CD4-positive, alpha-beta T cell treated with Interleukin-6 at 100 ng/mL for 8 hours (primary cell): Measurements from ENCODE around the gene SNX13.

ENCODE experiments used
- DNase-seq: peaks from one replicate; pipeline ENCODE4 v3.0.0-alpha.2; 2020; ENCODE audit warnings: mixed read lengths, low spot score

SNX13 gene

DNA sequence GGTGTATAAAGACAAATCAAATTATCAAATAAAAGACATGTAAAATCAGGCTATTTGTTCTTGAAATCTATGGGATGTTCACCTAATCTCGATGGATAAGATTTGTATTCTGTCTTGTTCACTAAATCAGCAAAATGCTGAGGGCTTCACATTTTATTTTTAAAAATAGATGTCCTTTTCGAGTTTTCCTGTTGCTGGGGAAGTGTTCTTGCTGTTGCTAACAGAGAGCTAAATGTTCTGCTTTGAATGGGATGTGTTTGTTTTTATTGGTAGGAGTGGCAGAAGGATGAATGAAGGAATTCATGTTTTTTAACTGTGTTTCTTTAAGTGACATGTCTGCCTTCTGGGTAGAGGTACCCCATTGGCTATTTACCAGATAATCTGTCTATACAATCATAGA, 7.3 kb upstream of the SNX13 start:
- no peak for DNase-seq

DNA sequence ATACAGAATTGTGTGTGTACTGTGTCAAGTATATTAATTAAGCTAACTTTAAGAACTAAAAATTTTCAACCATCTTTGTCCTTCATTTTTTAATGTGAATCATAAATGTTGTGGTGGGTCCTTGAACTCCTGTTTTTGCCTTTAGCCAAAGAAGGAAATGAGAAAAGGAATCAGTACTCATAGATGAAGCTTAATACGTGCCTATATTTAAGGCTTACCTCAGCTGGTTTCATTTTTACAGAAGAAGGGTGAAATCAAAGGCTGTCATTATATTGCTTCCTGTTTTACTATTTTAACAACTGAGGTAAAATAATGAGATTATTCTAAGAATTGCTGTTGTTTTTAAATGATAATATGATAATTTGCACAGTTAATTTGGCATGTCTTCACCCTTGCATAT, 6.3 kb upstream of the SNX13 start:
- no peak for DNase-seq

DNA sequence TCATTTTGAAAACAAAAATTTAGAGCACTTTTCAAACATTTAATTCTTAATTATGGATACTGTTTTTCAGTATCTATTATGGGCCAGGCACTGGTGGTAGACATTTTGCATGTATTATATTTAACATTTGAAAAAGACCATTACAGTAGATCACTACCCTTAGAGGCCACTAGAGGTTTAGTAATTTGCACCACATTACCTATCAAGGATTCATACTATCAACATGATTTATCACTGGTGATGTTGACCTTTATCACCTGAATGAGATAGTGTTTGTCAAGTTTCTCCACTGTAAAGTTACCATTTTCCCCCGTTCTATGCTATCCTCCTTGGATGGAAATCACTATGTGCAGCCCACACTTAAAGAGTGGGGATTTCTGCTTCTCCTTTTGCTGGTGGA, 4.4 kb upstream of the SNX13 start:
- no peak for DNase-seq

DNA sequence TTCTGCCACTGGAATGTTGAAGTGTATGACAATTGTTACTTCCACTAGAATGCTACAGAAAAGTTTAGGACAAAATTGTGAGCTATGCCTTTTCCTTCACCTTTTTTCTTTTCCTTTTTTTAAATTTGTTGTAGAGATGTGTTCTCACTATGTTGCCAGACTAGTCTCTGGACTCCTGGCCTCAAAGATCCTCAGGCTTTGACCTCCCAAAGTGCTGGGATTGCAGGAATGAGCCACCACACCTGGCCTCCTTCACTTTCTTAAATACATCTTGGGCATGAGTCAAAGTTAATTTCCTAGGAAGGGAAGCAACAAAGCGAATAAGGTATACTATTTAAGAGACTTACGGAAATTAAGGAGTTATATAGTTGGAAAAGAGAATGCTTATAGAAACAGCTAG, 2.7 kb upstream of the SNX13 start:
- no peak for DNase-seq

DNA sequence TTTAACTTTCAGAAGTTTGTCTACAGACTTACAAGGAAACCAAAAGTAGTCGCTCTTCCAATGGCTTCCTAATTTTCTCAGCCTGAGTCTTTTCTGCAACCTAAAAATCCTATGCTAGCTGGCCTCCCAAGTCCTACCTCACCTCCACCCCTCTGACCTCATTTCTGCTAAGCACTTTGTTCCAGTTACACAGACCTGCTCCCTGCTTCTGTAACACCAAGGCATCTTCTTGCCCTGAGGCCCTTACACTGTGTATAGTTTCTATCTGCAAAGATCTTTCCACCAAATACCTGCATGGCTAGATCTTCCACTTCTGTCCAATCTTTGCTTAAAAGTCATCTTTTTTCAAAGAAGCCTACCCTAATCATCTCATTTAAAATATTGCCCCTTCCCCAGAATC, 1.9 kb upstream of the SNX13 start:
- DNase-seq, result no peak

DNA sequence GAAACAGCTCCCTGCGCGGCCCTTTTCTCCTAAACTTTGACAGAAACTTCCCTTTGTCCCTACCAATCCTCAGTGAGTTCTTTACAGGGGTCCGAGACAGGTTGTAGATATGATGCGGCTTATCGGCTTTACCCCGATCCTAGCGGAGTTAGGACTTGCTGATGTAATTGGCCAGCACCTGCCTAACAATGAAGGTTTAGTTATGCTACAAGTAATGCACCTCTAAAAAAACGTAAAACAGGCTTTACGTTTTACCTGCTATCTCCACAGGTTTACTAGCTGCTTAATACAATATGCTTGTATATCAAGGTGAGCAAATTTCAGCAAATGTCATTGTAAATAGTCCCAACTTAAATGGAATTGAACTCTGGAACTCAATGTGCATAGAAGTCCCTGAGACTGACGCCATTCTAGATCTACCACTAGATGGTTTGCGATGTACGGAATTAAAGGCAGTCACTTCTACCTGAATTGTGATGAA, 697 bp upstream of the SNX13 start:
- DNase-seq, result no peak

DNA sequence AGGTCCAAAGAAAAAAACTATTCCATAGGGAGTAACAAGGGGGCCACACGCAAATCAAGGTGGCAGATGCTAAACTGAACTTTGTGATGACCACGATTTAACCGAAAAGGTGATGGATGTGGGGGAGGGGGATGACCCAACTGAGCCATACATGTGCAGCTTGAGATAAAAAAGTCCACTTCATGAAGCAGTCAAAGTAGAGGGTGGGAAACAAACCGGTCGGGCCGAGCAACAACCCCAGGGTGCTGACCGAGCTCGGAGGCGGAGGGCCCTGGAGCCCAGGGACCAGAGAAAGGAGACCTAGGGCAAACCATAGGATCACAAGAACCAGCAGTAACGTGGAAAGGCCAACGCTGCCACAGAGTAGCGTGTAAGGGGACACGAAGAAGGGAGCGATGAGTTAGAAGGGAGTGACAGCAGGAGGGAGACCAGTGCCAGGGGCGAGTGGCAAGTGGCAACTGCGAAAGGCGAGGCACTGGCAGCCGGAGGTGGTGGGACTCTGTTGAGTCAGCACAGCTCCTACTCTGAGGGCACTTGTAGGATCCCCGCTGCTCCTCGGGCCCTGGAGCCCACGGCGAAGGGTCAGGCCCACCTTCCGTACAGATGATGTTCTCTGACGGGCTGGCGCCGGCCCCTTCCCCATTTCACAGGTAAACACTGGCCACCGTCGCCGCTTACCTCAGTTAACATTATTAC, 540 bp downstream of the SNX13 start:
- peak; percentile 29 for DNase-seq

DNA sequence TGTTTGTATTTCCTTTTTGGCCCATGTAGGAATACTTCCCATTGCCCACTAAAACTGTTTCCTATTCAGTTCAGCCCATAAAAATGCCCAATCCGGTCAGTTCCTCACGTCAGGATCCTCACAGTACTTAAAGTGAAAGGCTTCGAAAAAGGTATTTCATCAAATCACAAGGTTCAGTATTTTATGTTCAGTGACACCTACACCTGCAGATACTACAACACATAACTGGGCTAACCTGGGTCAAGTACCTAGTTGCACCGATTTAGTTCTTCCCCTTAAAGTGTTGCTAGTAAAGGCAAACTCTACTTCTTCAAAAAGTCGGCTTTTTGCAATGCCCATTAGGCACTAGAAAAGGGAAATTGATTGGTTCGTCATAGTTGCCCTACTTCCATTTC, 1.1 kb downstream of the SNX13 start:
- DNase-seq, result no peak

DNA sequence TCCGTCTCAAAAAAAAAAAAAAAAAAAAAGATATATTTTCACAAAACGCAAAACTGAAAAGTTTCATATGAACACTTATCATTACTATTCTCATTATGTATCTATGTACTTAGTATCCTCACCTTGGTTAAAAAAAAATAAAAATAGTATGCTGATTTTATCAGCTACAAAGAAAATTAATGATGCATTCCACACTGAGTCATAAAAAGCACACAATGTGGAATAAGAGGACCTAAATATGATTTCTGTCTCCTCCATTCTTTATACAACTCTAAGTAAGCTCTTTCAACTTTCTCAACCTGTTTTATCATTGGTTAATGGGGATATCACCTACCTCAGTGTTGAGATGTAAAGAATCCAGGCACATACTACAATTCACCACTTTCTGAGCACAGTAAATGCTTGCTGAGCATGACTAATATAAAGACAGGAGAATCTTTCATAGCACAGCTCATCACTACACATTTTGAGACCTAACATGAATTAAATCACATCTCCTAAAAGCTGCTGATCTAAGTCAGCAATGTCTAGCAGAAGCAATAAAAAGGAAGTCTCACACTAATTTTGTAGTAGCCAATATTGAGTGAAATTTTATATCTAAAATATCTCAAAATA, 2.7 kb downstream of the SNX13 start:
- no peak for DNase-seq

DNA sequence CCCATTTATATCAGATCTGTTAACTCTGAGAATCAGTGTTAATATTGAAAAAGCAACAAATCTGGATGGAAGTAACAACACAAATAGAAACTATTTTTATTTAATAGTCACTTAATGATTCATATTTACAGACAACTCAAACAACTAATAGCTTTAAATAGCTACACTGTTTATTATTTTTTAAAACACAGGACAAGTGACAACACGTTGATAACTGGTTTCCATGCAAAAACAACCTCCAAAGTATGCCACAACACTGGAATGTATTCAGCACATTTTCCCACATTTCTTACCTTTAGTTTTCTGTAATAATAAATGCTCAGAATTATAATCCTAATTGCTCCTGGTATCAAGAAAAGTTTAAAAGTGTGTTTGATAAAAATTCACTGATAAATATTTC, 4.0 kb downstream of the SNX13 start:
- no peak for DNase-seq

DNA sequence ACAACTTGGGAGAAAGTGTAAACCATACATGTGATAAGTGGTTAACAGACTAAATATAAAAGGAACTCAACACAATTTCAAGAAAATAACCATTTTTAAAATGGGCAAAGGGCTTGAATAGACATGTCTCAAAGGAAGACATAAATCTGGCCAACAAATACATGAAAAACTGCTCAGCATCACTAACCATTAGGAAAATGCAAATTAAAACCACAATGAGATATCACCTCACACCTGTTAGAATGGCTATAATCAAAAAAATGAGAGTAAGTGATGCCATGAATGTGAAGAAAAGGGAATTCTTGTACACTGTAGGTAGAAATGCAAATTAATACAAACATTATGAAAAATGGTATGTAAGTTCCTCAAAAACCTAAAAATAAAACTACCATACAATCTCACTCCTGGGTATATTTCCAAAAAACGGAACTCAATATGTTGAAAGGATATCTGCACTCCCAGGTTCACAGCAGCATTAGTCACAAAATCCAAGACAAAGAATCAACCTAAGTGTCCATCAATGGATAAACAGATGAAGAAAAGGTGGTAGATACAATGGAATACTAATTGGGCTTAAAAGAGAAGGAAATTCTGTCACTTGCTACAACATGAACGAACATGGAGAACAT, 5.6 kb downstream of the SNX13 start:
- no peak for DNase-seq

DNA sequence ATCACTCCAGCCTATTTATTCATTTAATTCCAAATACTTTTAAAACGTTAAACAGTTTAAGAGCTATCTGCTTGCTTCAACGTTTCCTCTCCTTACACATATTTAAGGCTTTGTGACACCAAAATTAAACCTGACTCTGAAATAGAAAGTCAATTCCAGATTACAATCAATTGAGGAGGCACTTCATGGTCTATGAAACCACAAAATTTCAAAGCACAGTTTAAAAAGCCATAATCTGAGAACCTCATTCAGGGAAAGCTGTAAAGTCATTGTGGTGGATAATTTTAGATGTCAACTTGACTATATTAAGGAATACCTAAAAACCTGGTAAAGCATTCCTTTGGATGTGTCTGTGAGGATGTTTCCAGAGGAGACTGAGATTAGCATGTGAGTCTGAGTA, 6.2 kb downstream of the SNX13 start:
- no peak for DNase-seq

DNA sequence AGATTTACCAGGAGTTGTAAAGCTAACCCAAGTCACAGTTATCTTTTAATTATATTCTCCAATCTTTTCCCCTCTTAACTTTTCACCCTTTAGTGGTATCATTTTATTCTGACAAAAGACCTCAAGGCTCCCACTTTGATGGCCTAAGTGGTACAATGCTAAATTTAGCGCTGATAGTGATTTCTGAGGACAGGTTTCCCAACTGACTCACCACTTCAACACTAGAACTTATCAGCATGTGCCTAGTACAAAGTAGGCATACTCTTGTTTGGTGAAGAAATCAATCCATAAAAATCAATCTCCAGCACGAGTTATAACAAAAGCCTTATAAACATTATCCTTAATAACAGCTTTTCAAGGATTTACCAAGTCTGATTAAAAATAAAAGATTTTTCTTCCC, 7.5 kb downstream of the SNX13 start:
- no peak for DNase-seq

DNA sequence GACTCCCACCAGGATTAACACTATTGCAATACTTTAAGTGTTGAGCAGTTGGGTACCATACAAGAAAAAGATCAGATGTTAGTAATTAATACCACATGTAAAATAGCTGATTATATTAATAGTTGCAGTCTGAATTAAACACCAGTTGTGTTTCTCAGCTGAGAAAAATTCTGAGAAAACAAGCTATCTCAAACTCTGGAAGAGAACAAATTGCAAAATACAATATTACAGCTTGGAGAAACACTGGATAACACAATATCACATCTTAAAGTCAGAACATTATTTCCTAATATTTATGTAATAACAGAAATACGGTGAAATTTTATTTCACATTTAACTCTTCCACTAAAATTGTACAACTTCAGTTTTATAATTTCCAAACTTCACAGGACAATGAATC, 9.2 kb downstream of the SNX13 start:
- DNase-seq, result no peak

DNA sequence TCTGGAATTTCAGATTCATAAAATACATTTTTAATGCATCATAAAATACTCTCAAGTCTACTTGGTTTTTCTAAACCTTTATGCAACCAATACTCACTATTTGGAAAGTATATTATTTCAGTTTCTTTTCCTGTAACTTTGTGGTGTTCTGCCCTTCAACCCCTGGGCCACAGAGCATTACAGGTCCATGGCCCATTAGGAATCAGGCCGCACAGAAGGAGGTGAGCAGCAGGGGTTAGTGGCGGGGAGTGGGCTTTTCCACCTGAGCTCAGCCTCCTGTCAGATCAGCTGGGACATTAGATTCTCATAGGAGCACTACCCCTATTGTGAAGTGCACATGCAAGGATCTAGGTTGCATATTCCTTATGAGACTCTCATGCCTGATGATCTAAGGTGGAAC, 9.7 kb downstream of the SNX13 start:
- DNase-seq, result no peak

DNA sequence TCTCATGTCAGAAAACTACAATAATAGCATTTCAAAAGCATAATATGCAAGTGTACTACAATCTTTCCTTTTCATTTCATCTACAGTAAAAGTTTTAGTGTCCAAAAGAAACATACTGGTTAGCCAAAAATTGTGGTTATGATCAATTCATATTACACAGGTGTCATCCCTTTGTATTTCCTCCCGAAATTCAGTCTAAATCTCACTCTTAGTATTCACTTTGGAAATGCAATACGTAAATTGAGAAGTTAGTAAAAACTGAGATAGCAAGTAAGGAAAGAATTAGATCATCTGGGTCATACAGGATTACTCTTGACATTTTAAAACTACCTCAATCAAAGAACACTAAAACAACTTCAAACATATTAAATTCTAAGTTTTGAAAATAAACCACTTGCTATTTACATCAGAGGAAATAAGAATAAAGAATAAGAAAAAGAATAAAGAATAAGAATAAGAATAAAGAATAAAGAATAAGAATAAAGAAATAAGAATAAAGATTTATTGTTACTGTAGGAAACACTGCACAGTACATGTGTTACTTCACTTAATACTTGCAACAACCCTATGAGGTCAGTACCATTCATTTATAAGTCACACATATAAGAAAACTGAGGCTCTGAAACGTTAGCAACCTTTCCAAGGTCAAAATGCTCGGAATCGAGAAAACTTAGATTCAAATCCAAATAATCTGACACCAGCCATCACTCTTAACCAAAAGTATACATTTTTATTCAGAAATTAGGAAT, 10.5 kb downstream of the SNX13 start:
- DNase-seq, result no peak

DNA sequence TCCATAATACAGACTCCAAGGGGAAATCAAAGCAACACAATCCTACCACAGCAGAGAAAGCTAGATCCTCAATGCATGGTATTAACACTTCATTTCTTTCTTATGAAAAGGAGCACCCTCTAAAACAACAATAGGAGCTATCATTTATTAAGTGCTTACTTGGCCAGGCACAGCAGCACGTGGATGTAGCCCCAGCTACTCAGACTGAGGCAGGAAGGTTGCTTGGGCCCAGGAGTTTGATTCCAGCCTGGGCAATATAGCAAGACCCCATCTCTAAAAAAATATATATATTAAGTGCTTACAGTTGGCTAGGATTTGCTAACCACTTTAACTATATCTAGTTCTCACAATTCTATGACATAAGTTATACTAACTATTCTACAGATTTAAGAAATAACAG, 12.2 kb downstream of the SNX13 start:
- DNase-seq, result no peak

DNA sequence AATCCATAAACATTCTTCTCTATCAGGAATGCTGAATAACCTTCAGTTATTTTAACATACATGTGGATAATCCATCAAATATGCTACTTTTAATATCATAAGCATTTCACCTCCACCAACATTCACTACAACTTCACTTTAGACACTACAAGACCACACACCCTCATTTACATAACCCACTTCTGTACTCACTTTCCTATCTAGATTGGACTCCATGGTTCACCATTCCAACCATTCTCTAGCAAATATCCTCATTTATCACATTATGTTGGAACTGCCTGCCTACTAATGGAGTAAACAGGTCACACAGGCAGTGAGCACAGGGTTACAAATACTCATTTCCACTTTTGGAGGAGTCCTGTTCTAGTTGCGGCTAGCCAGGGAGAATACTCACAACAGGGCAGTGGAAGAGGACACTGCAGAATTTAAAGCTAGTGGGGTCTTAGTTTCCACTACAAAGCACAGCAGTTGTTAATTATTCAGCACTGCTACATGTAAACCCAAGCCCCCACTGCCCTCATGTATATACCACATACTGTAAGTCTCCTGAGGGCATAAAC, 18.4 kb downstream of the SNX13 start:
- no peak for DNase-seq

DNA sequence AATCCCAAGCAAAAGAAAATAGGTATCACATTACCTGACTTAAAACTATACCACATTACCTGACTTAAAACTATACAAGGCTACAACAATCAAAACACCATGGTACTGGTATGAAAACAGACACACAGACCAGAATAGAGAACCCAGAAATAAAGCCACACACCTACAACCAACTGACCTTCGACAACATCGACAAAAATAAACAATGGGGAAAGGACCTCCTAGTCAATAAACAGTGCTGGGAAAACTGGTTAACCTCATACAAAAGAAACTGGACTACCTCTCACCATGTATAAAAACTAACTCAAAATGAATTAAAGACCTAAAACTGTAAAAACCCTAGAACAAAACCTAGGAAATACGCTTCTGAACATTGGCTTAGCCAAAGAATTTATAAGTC, 22.5 kb downstream of the SNX13 start:
- DNase-seq, result no peak

DNA sequence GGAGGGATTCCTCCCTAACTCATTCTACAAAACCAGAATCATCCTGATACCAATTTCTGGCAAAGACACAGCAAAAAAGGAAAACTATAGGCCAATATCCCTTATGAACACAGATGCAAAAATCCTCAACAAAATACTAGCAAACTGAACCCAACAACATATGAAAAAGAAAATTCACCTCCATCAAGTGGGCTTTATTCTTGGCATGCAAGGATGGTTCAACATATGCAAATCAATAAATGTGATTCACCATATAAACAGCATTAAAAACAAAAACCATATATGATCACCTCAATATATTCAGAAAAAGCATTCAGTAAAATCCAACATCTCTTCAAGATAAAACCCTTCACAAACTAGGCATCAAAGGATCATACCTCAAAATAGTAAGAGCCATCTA, 23.5 kb downstream of the SNX13 start:
- DNase-seq, result no peak

DNA sequence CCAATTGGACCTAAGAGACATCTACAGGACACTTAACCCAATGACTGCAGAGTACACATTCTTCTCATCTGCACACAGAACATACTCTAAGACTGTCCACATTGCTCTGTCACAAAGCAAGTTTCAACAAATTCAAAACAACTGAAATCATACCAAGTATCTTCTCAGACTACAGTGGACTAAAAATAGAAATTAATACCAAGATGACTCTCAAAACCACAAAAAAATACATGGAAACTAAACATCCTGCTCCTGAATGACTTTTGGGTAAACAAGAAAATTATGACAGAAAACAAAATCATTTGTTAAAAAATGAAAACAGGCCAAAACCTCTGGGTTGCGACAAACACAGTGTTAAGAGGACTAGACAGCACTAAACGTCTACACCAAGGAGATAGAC, 24.5 kb downstream of the SNX13 start:
- DNase-seq, result no peak

DNA sequence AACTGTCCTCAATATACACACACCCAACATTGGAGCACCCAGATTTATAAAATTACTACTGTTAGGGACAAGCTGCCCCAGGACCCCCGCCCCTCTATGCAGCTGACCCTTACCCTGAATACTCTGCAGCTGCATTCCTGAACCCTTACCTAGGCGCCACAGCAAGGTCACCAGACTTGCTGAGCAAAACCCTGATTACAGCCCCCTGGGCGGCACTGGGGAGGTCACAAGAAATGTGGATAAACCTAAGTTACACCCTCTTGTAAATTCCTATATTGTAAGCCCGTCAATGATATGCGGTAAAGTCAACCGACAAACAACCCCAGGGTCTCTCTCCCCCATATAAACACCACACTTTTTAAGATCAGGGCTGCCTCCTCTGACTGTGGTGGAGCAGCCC, 25.1 kb downstream of the SNX13 start:
- no peak for DNase-seq

DNA sequence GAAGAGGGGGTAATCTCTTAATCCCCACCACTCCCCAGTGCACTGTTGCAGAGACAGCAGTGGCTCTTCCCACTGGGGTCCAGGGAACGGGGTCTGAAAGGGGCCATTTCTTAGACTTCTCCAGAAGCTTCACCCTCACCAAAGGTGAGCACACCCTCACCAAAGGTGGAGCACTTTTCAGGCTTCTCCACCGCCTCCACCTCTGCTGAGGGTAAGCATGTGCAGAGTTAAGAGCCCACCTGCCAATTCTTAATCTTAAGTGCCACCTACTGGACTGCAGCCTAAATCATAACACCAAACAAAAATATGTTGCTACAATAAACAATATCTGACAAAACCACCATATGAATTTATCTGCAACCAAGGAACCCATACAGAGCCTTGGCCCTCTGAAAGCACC, 27.0 kb downstream of the SNX13 start:
- DNase-seq, result no peak
